ENCODE measurements around the gene NEK11. TPM values are rescaled to one million over a fixed set of nuclear protein-coding genes. Genes with fewer than 3 reads are reported as not detected.

Gene NEK11
- total and polyA plus RNA-seq, 9 of the 15 experiments (the other 6 are each of a cell fraction or from before 2014, with no cell fraction given) = 0.28 to 1.5 (median 0.87) TPM

- no peak for TF ChIP-seq RERE (CRISPR knock-in tag; IDR thresholded peaks at IDR 0.05; ENCODE audit: borderline replicate concordance)
Observed at GRCh38 chr3:131236421-131236820, 209.7 kb downstream of the NEK11 start (continued).

- intact Hi-C loops (cut with micrococcal nuclease) = no loop called here
- no peak for FAIRE-seq
- CTCF ChIA-PET (ENCODE audit: low intra/inter-chr PET ratio) = no interaction called here
- TF ChIP-seq PKNOX1 (IDR thresholded peaks at IDR 0.05) (no peak), EP400 (IDR thresholded peaks at IDR 0.05) (no peak), ZNF668 (CRISPR knock-in tag; IDR thresholded peaks at IDR 0.05) (no peak), SIN3B (IDR thresholded peaks at IDR 0.05; ENCODE audit: low read depth) (no peak), ILK (tag; IDR thresholded peaks at IDR 0.05; ENCODE audit: borderline replicate concordance, low read depth) (no peak), MEF2A (IDR thresholded peaks at IDR 0.05; ENCODE audit: control insufficient read depth, low read depth, low read length) (no peak), PATZ1 (CRISPR knock-in tag; IDR thresholded peaks at IDR 0.05; ENCODE audit: borderline replicate concordance) (no peak), ESRRA (IDR thresholded peaks at IDR 0.05; ENCODE audit: borderline replicate concordance, low read depth) (no peak), ZBTB12 (CRISPR knock-in tag; IDR thresholded peaks at IDR 0.05) (no peak)
Observed at GRCh38 chr3:131238496-131238895, 211.8 kb downstream of the NEK11 start.

More at GRCh38 chr3:131238496-131238895, 211.8 kb downstream of the NEK11 start:
- no peak overlapping the region for H3K27ac ChIP-seq (ENCODE audit: extremely low read depth, low read depth, low read length)
- no peak overlapping the region for H3K4me3 ChIP-seq
- no peaks in the 10 kb centered on the region for H3K9me3 ChIP-seq (replicated peaks; ENCODE audit: control insufficient read depth, insufficient read depth, low read depth, low read length)
- H3K4me2 ChIP-seq (ENCODE audit: insufficient read depth, low read length) = no peak overlapping the region
- ATAC-seq (no peak), DNase-seq (ENCODE audit: extremely low read depth in 1 of 4, low spot score in 3 of 4) (no peak)
- no peaks in the 10 kb centered on the region for H3K79me2 ChIP-seq (ENCODE audit: control insufficient read depth, insufficient read depth, low read length)
- POLR2A ChIA-PET = interaction anchor here (0.6 kb wide), 1 partner anchor 629 kb away, joined by 3 read pairs; no protein-coding TSS in a partner anchor
- no peaks in the 10 kb centered on the region for H4K20me1 ChIP-seq (replicated peaks; ENCODE audit: control insufficient read depth, insufficient read depth, low read length)
- in situ Hi-C loops (cut with MboI) = no loop called here
- no peaks in the 10 kb centered on the region for H3K9me1 ChIP-seq (ENCODE audit: control insufficient read depth, insufficient read depth, low read length)
- H3K4me1 ChIP-seq (replicated peaks in 1 of 2; ENCODE audit: control insufficient read depth in 2 of 2, insufficient read depth in 2 of 2, low read length in 2 of 2) = no peaks in the 10 kb centered on the region
- no peak overlapping the region for H2AFZ ChIP-seq (ENCODE audit: low read depth, low read length)
- H3K9ac ChIP-seq (ENCODE audit: insufficient read depth in 1 of 2, low read depth in 2 of 2, low read length in 2 of 2) = no peak overlapping the region
- WGBS (ENCODE audit: insufficient coverage, low coverage, missing lambda C conversion rate) = 0% methylated on average over 2 of the region's 2 CpGs
- H3K36me3 ChIP-seq (ENCODE audit: control insufficient read depth, insufficient read depth, low read length) = no peaks in the 10 kb centered on the region
- H3K27me3 ChIP-seq (ENCODE audit: control insufficient read depth in 2 of 2, insufficient read depth in 2 of 2, low read length in 2 of 2) = no peaks in the 10 kb centered on the region
- BruUV-seq (replicated peaks) = no TSS peak
